ENCODE measurements around the gene FHOD3. TPM values are rescaled to one million over a fixed set of nuclear protein-coding genes. Genes with fewer than 3 reads are reported as not detected.
"Not testable (repeated sequence)": the region's sequence is repeated elsewhere in the genome, so short reads cannot be mapped to it uniquely, and the experiment has no call there.

The FHOD3 gene
- total and polyA plus RNA-seq, 7 experiments from 2014 or later = not detected

DNA sequence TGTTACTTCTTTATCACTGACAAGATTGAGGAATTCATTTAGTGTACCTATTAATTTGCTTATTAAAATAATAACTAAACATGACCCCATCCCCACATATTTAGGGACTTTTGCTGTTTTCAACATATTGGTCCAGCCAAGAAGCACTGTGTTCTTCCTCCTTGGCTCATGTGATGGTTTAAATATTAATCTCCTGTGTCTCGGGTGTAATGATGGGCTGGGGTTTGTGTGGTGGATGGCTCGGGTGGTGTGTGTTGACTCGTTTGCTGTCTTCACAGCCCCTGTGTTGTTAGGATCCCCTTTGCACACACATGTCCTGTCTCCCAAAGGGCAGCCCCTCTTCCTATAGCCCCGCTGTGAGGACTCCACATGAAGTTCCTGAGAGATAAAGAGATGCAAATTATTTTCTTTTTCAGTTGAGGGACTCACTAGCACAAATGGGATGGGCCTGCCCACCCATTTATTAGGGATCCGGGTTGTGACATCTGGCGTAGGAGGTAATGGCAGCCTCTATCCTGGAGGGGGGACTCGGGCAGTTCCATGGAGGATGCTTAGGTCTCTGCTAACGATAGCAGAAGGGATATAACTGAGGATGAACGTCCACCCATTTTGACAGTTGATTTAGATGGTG lies 53.4 kb downstream of the FHOD3 start:
- Histone ChIP-seq H3K4me1 (ENCODE audit: control insufficient read depth in 2 of 2, insufficient read depth in 2 of 2, low read length in 2 of 2) (no peaks in the 10 kb centered on the region), H3K4me3 (ENCODE audit: low read length) (no peak overlapping the region), H3K27ac (ENCODE audit: low read depth, low read length) (no peak overlapping the region), H3K36me3 (ENCODE audit: control insufficient read depth in 2 of 3, insufficient read depth in 3 of 3, low read length in 3 of 3) (no peaks in the 10 kb centered on the region), H3K9me3 (ENCODE audit: control insufficient read depth in 2 of 3, low read length in 3 of 3) (no peaks in the 10 kb centered on the region), H3K27me3 (ENCODE audit: control insufficient read depth in 2 of 2, insufficient read depth in 2 of 2, low read length in 2 of 2) (peaks cover 0 to 2% of the 10 kb centered on the region in 2 donors)
- H3K4me1 Mint-ChIP-seq = no peaks in the 10 kb centered on the region
- no peak overlapping the region for H3K27ac Mint-ChIP-seq
- POLR2A ChIA-PET = no interaction called here
- intact Hi-C loops (cut with micrococcal nuclease) = no loop called here
- no peak overlapping the region for H3K4me3 Mint-ChIP-seq
- H3K27me3 Mint-ChIP-seq = peaks cover 8 to 50% (median 26%) of the 10 kb centered on the region in 5 donors
- CTCF ChIA-PET = no interaction called here
- no peaks in the 10 kb centered on the region for H3K36me3 Mint-ChIP-seq
- DNase-seq (no peak), ATAC-seq (no peak)
- peaks cover 0 to 2% (median 0%) of the 10 kb centered on the region in 11 donors for H3K9me3 Mint-ChIP-seq

DNA sequence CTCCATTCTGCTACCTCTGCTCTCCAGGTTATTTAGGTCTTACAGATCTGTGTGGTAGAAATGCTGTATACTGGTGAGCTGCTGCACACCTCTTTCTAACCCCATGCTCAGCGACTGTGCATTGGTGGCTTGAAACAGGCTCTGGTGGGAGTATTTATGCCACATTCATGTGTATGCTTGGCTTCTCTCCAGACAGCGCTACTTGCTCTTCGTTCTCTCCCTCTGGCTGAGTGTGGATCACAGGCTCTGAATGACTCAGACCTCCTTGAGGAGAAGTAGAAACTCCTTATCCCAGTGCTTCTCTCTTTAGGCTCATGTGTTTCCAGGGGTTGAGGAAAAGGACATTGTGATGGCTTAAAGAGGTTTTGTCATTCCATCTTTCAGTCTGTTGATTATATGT lies 54.9 kb downstream of the FHOD3 start:
- Mint-ChIP-seq H3K27ac (no peak overlapping the region), H3K9me3 (peaks cover 0 to 1% (median 0%) of the 10 kb centered on the region in 11 donors), H3K4me1 (no peaks in the 10 kb centered on the region), H3K36me3 (no peaks in the 10 kb centered on the region), H3K27me3 (peaks cover 4 to 43% (median 19%) of the 10 kb centered on the region in 5 donors), H3K4me3 (no peak overlapping the region)
- CTCF ChIA-PET = no interaction called here
- no peaks in the 10 kb centered on the region for H3K36me3 ChIP-seq (ENCODE audit: control insufficient read depth in 2 of 3, insufficient read depth in 3 of 3, low read length in 3 of 3)
- H3K27me3 ChIP-seq (ENCODE audit: control insufficient read depth in 2 of 2, insufficient read depth in 2 of 2, low read length in 2 of 2) = peaks cover 0 to 2% of the 10 kb centered on the region in 2 donors
- H3K4me3 ChIP-seq (ENCODE audit: low read length) = no peak overlapping the region
- no peak for ATAC-seq
- POLR2A ChIA-PET = no interaction called here
- intact Hi-C loops (cut with micrococcal nuclease) = no loop called here
- no peak overlapping the region for H3K27ac ChIP-seq (ENCODE audit: low read depth, low read length)
- H3K9me3 ChIP-seq (ENCODE audit: control insufficient read depth in 2 of 3, low read length in 3 of 3) = no peaks in the 10 kb centered on the region
- H3K4me1 ChIP-seq (ENCODE audit: control insufficient read depth in 2 of 2, insufficient read depth in 2 of 2, low read length in 2 of 2) = no peaks in the 10 kb centered on the region
- DNase-seq = no peak

DNA sequence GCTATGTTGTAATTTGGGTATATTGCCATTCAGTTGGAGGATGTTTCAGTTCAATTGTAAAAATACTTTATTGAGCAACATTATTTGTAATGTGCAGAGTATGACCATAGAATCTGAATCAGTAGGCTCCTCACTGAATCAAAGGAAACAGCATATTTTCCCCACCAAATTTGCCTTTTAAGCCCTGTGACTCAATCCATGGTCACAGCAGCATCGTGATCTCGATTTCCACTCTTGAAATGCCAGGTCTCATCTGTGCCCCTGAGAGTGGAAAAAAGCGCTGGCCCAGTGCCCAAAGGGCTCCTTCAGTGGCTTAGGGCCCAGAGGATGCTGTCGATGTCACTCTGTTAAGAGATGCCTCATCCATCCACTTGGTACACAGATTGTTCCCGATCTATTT lies 57.5 kb downstream of the FHOD3 start:
- Mint-ChIP-seq H3K27me3 (peaks cover 4 to 39% (median 23%) of the 10 kb centered on the region in 5 donors), H3K9me3 (no peaks in the 10 kb centered on the region), H3K4me1 (no peaks in the 10 kb centered on the region), H3K36me3 (no peaks in the 10 kb centered on the region), H3K4me3 (no peak overlapping the region), H3K27ac (no peak overlapping the region)
- Histone ChIP-seq H3K4me1 (ENCODE audit: control insufficient read depth in 2 of 2, insufficient read depth in 2 of 2, low read length in 2 of 2) (no peaks in the 10 kb centered on the region), H3K27me3 (ENCODE audit: control insufficient read depth in 2 of 2, insufficient read depth in 2 of 2, low read length in 2 of 2) (peaks cover 0 to 2% of the 10 kb centered on the region in 2 donors), H3K36me3 (ENCODE audit: control insufficient read depth in 2 of 3, insufficient read depth in 3 of 3, low read length in 3 of 3) (no peaks in the 10 kb centered on the region), H3K4me3 (ENCODE audit: low read length) (no peak overlapping the region), H3K9me3 (ENCODE audit: control insufficient read depth in 2 of 3, low read length in 3 of 3) (no peaks in the 10 kb centered on the region), H3K27ac (ENCODE audit: low read depth, low read length) (no peak overlapping the region)
- POLR2A ChIA-PET = no interaction called here
- no peak for DNase-seq
- intact Hi-C loops (cut with micrococcal nuclease) = no loop called here
- no peak for ATAC-seq
- CTCF ChIA-PET = no interaction called here

DNA sequence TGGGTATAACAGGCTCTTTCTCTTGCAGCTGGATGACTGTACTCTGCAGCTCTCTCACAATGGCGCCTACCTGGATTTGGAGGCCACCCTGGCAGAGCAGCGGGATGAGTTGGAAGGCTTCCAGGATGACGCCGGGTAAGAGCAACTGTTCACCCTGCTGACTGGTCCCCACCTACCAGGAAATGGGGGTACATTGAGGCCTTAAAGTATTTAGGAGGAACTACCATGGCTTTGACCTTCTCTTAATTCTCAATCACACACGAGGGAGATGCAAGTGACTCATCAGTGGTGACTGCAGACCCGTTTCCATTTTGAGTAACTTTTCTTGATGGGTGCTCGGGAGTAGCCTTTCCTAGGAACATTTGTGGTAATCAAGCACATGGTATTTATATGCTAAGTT lies 58.0 kb downstream of the FHOD3 start:
- Mint-ChIP-seq H3K4me3 (no peak overlapping the region), H3K27me3 (peaks cover 4 to 39% (median 21%) of the 10 kb centered on the region in 5 donors)
- no peak overlapping the region for H3K27ac ChIP-seq (ENCODE audit: low read depth, low read length)

DNA sequence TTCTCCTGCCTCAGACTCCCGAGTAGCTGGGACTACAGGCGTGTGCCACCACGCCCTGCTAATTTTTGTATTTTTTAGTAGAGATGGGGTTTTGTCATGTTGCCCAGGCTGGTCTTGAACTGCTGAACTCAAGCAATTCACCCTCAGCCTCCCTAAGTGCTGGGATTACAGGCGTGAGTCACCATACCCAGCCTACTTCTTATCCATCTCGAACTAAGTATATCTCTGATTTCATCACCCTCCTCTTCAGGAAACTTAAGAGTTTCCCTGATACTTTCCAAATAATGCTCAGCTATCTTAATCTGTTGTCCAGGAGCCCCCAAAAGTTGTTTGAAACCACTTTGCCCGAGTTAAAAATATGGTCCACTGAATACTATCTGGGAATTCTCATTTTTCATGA lies 59.2 kb downstream of the FHOD3 start:
- H3K4me3 Mint-ChIP-seq; H3K36me3 ChIP-seq (ENCODE audit: control insufficient read depth in 2 of 3, insufficient read depth in 3 of 3, low read length in 3 of 3); H3K9me3 ChIP-seq (ENCODE audit: control insufficient read depth in 2 of 3, low read length in 3 of 3); intact Hi-C loops (cut with micrococcal nuclease); ATAC-seq; H3K27me3 ChIP-seq (ENCODE audit: control insufficient read depth in 2 of 2, insufficient read depth in 2 of 2, low read length in 2 of 2); H3K36me3 Mint-ChIP-seq; H3K4me1 Mint-ChIP-seq; H3K27ac ChIP-seq (ENCODE audit: low read depth, low read length); H3K4me3 ChIP-seq (ENCODE audit: low read length); CTCF ChIA-PET; H3K4me1 ChIP-seq (ENCODE audit: control insufficient read depth in 2 of 2, insufficient read depth in 2 of 2, low read length in 2 of 2); H3K27ac Mint-ChIP-seq; H3K9me3 Mint-ChIP-seq; DNase-seq; POLR2A ChIA-PET: not testable (repeated sequence)
- H3K27me3 Mint-ChIP-seq = peaks cover 4 to 32% (median 14%) of the 10 kb centered on the region in 5 donors

More for the DNA sequence above, 58.0 kb downstream of the FHOD3 start:
- H3K9me3 ChIP-seq (ENCODE audit: control insufficient read depth in 2 of 3, low read length in 3 of 3) = no peaks in the 10 kb centered on the region
- H3K4me1 ChIP-seq (ENCODE audit: control insufficient read depth in 2 of 2, insufficient read depth in 2 of 2, low read length in 2 of 2) = no peaks in the 10 kb centered on the region
- Mint-ChIP-seq H3K9me3 (no peaks in the 10 kb centered on the region), H3K27ac (peak overlapping the region in 1 of 9 donors; percentile 52), H3K36me3 (no peaks in the 10 kb centered on the region), H3K4me1 (no peaks in the 10 kb centered on the region)
- ATAC-seq (no peak), DNase-seq (no peak)
- CTCF ChIA-PET = no interaction called here
- intact Hi-C loops (cut with micrococcal nuclease) = no loop called here
- H3K4me3 ChIP-seq (ENCODE audit: low read length) = no peak overlapping the region
- no peaks in the 10 kb centered on the region for H3K36me3 ChIP-seq (ENCODE audit: control insufficient read depth in 2 of 3, insufficient read depth in 3 of 3, low read length in 3 of 3)
- POLR2A ChIA-PET = no interaction called here
- H3K27me3 ChIP-seq (ENCODE audit: control insufficient read depth in 2 of 2, insufficient read depth in 2 of 2, low read length in 2 of 2) = no peaks in the 10 kb centered on the region

DNA sequence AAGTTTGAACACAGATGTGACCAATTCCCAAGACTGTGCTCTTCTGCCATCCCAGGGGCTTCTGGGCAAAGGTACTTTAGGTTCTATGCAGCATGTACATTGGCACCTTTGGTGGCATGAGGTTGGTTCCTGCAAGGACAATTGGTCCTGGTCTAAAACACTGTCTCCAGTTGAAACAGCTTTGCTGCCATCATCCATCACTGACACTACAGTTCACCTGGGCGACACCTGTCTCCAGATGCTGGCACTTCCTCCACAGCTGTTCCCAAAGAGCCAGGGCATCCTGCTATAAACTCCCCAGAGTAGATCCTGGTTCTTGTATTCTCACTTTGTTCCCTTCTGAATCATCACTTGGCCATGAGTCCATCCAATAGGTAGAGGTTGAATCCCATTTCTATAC lies 60.6 kb downstream of the FHOD3 start:
- H3K27me3 Mint-ChIP-seq = peaks cover 0 to 36% (median 8%) of the 10 kb centered on the region in 5 donors

DNA sequence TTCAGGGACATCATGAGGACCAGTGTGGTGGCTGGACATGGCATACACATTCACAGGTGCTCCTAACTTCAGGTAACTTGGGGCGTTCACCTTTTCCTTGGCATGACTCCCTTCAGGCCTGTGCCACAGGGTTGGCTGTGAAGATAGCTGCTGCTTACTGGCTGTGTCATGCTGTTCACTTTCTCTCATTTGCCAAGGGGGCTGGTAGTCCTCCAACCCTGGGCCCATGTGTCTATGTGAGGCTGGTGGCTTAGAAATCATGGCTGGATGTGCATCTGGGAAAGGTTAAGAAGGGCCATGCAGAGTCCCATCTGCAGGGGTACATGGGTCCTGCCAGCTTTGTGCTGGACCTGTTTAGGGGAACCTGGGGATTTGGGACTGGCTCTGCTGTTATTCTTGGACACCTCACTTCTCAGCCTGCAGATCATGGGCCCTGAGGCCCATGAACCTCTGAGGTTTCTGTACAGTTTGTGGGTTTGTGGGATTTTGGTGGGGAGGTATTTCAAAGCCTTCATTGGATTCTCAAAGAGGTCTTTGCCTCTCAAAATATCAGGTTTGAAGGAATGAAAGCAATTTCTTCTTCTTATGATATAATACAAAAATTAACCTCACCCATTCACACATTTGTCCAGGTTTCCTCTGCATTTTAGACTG lies 62.9 kb downstream of the FHOD3 start:
- POLR2A ChIA-PET = no interaction called here
- H3K36me3 Mint-ChIP-seq = no peaks in the 10 kb centered on the region
- no peaks in the 10 kb centered on the region for H3K36me3 ChIP-seq (ENCODE audit: control insufficient read depth in 2 of 3, insufficient read depth in 3 of 3, low read length in 3 of 3)
- H3K27ac ChIP-seq (ENCODE audit: low read depth, low read length) = no peak overlapping the region
- CTCF ChIA-PET = no interaction called here
- H3K27ac Mint-ChIP-seq = no peak overlapping the region
- ATAC-seq = no peak
- no peaks in the 10 kb centered on the region for H3K9me3 ChIP-seq (ENCODE audit: control insufficient read depth in 2 of 3, low read length in 3 of 3)
- peaks cover 0 to 5% (median 0%) of the 10 kb centered on the region in 11 donors for H3K9me3 Mint-ChIP-seq
- H3K4me3 ChIP-seq (ENCODE audit: low read length) = no peak overlapping the region
- no peaks in the 10 kb centered on the region for H3K27me3 ChIP-seq (ENCODE audit: control insufficient read depth in 2 of 2, insufficient read depth in 2 of 2, low read length in 2 of 2)
- no peak overlapping the region for H3K4me3 Mint-ChIP-seq
- H3K4me1 Mint-ChIP-seq = peaks cover 0 to 2% (median 0%) of the 10 kb centered on the region in 7 donors
- peaks cover 0 to 47% (median 20%) of the 10 kb centered on the region in 5 donors for H3K27me3 Mint-ChIP-seq
- no peaks in the 10 kb centered on the region for H3K4me1 ChIP-seq (ENCODE audit: control insufficient read depth in 2 of 2, insufficient read depth in 2 of 2, low read length in 2 of 2)
- intact Hi-C loops (cut with micrococcal nuclease) = no loop called here
- DNase-seq = no peak

More for the DNA sequence above, 60.6 kb downstream of the FHOD3 start:
- Mint-ChIP-seq H3K4me1 (peaks cover 0 to 2% (median 0%) of the 10 kb centered on the region in 7 donors), H3K36me3 (no peaks in the 10 kb centered on the region), H3K4me3 (no peak overlapping the region), H3K9me3 (peaks cover 0 to 5% (median 0%) of the 10 kb centered on the region in 11 donors), H3K27ac (no peak overlapping the region)
- Histone ChIP-seq H3K27ac (ENCODE audit: low read depth, low read length) (no peak overlapping the region), H3K9me3 (ENCODE audit: control insufficient read depth in 2 of 3, low read length in 3 of 3) (no peaks in the 10 kb centered on the region), H3K36me3 (ENCODE audit: control insufficient read depth in 2 of 3, insufficient read depth in 3 of 3, low read length in 3 of 3) (no peaks in the 10 kb centered on the region), H3K27me3 (ENCODE audit: control insufficient read depth in 2 of 2, insufficient read depth in 2 of 2, low read length in 2 of 2) (no peaks in the 10 kb centered on the region), H3K4me3 (ENCODE audit: low read length) (no peak overlapping the region), H3K4me1 (ENCODE audit: control insufficient read depth in 2 of 2, insufficient read depth in 2 of 2, low read length in 2 of 2) (no peaks in the 10 kb centered on the region)
- intact Hi-C loops (cut with micrococcal nuclease) = no loop called here
- ChIA-PET POLR2A (no interaction called here), CTCF (no interaction called here)
- DNase-seq (no peak), ATAC-seq (no peak)

Data from naive thymus-derived CD4-positive, alpha-beta T cell (primary cell).